ENCODE results near the gene RIMS1. TPM values are rescaled to one million over a fixed set of nuclear protein-coding genes. Genes with fewer than 3 reads are reported as not detected.

RIMS1 gene
- total and polyA plus RNA-seq, 2 donors (not counting 3 experiments of a cell fraction or from before 2014, with no cell fraction given), result 0.15 TPM; not detected in 1

DNA sequence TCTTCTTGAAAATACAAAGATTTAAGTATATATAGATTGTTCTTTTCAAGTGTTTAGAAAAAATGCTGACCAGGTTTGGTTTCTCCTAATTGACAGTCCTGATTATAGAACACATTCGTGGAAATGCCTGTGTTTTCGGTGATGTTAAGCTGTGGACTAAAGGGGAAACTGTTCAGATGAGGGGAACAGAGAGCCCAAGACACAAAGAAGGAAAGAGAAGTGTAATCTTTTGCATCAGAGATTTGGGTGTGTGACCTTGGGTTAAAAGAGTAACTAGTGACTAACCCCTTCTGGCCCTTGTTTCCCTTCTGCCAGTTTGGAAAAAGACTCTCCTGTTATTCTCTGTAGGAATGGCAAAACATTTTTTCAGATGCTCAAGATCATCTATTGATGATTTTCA lies 331.3 kb downstream of the RIMS1 start:
- no peaks in the 10 kb centered on the region for H3K9me3 ChIP-seq (replicated peaks; ENCODE audit: control insufficient read depth, insufficient read depth, low read length)
- dilution Hi-C loops (cut with MboI; ENCODE audit: extremely low pct_ligation_motif_present, low sequenced_read_pairs), result no loop called here
- H2AFZ ChIP-seq (ENCODE audit: low read depth, low read length), result no peak overlapping the region
- peaks cover 0 to 2% of the 10 kb centered on the region in 2 experiments for H3K27me3 ChIP-seq (ENCODE audit: control insufficient read depth in 2 of 2, insufficient read depth in 2 of 2, low read length in 2 of 2)
- H3K4me3 ChIP-seq (replicated peaks in 1 of 3; ENCODE audit: insufficient read depth in 1 of 3, low read depth in 1 of 3, low read length in 3 of 3), result no peak overlapping the region
- POLR2A ChIA-PET, result no interaction called here
- intact Hi-C loops (cut with micrococcal nuclease), result loop anchor here (5.0 kb wide), 1 partner anchor 325 kb away; no protein-coding TSS in a partner anchor
- H3K9me1 ChIP-seq (replicated peaks; ENCODE audit: control insufficient read depth, extremely low read depth, insufficient read depth, low read length), result no peaks in the 10 kb centered on the region
- no peak overlapping the region for H3K27ac ChIP-seq (ENCODE audit: insufficient read depth, low read depth, low read length)
- FAIRE-seq (no peak), DNase-seq (ENCODE audit: low read depth, low spot score) (no peak)
- no peaks in the 10 kb centered on the region for H3K79me2 ChIP-seq (ENCODE audit: control insufficient read depth, insufficient read depth, low read length)
- TF ChIP-seq JUN (IDR thresholded peaks at IDR 0.05; ENCODE audit: borderline replicate concordance, insufficient read depth, insufficient read length, low read depth) (no peak), MAX (IDR thresholded peaks at IDR 0.05; ENCODE audit: insufficient read depth, insufficient read length) (no peak), MYC (IDR thresholded peaks at IDR 0.05; ENCODE audit: low read depth, low read length) (no peak), EZH2 (IDR thresholded peaks at IDR 0.05; ENCODE audit: borderline replicate concordance, low read depth, low read length, severe bottlenecking) (no peak)
- H3K36me3 ChIP-seq (ENCODE audit: control insufficient read depth in 2 of 2, extremely low read depth in 1 of 2, insufficient read depth in 2 of 2, low read length in 2 of 2), result no peaks in the 10 kb centered on the region
- no peak overlapping the region for H3K9ac ChIP-seq (replicated peaks; ENCODE audit: extremely low read depth, insufficient read depth, low read length)
- H4K20me1 ChIP-seq (replicated peaks; ENCODE audit: control insufficient read depth, extremely low read depth, insufficient read depth, low read length), result no peaks in the 10 kb centered on the region
- no TSS peak for BruUV-seq (replicated peaks)
- CTCF ChIA-PET, result interaction anchor here (0.7 to 1.4 kb wide), 4 partner anchors 8 to 96 kb away, joined by 3 to 4 read pairs (median 3); no protein-coding TSS in a partner anchor
- H3K4me2 ChIP-seq (ENCODE audit: insufficient read depth, low read length), result no peak overlapping the region
- H3K4me1 ChIP-seq (ENCODE audit: control insufficient read depth, extremely low read depth, insufficient read depth, low read length), result no peaks in the 10 kb centered on the region

- H3K36me3 ChIP-seq (ENCODE audit: control insufficient read depth in 2 of 2, extremely low read depth in 1 of 2, insufficient read depth in 2 of 2, low read length in 2 of 2), result no peaks in the 10 kb centered on the region
- DNase-seq (ENCODE audit: low read depth, low spot score) (peak; percentile 32), FAIRE-seq (peak; percentile 28)
- H2AFZ ChIP-seq (ENCODE audit: low read depth, low read length), result no peak overlapping the region
- TF ChIP-seq EZH2 (IDR thresholded peaks at IDR 0.05; ENCODE audit: borderline replicate concordance, low read depth, low read length, severe bottlenecking) (no peak), CTCF (IDR thresholded peaks at IDR 0.05; ENCODE audit: extremely low read depth in 1 of 2, insufficient read depth in 1 of 2, low read depth in 1 of 2, low read length in 2 of 2) (peak; percentile 19 to 62)
- no peak overlapping the region for H3K27ac ChIP-seq (ENCODE audit: insufficient read depth, low read depth, low read length)
- ChIA-PET CTCF (interaction anchor here (0.7 to 1.4 kb wide), 4 partner anchors 8 to 96 kb away, joined by 3 to 4 read pairs (median 3); no protein-coding TSS in a partner anchor), POLR2A (interaction anchor here (0.5 kb wide), 1 partner anchor 304 kb away, joined by 3 read pairs; no protein-coding TSS in a partner anchor)
- H3K4me1 ChIP-seq (ENCODE audit: control insufficient read depth, extremely low read depth, insufficient read depth, low read length), result no peaks in the 10 kb centered on the region
- H3K4me3 ChIP-seq (replicated peaks in 1 of 3; ENCODE audit: insufficient read depth in 1 of 3, low read depth in 1 of 3, low read length in 3 of 3), result no peak overlapping the region
- H3K9ac ChIP-seq (replicated peaks; ENCODE audit: extremely low read depth, insufficient read depth, low read length), result no peak overlapping the region
- dilution Hi-C loops (cut with MboI; ENCODE audit: extremely low pct_ligation_motif_present, low sequenced_read_pairs) (no loop called here), intact Hi-C loops (cut with micrococcal nuclease) (loop anchor here (5.0 kb wide), 1 partner anchor 326 kb away; no protein-coding TSS in a partner anchor)
- no peaks in the 10 kb centered on the region for H4K20me1 ChIP-seq (replicated peaks; ENCODE audit: control insufficient read depth, extremely low read depth, insufficient read depth, low read length)
- H3K9me3 ChIP-seq (replicated peaks; ENCODE audit: control insufficient read depth, insufficient read depth, low read length), result no peaks in the 10 kb centered on the region
- H3K9me1 ChIP-seq (replicated peaks; ENCODE audit: control insufficient read depth, extremely low read depth, insufficient read depth, low read length), result no peaks in the 10 kb centered on the region
- no peaks in the 10 kb centered on the region for H3K27me3 ChIP-seq (ENCODE audit: control insufficient read depth in 2 of 2, insufficient read depth in 2 of 2, low read length in 2 of 2)
- H3K79me2 ChIP-seq (ENCODE audit: control insufficient read depth, insufficient read depth, low read length), result no peaks in the 10 kb centered on the region
- BruUV-seq (replicated peaks), result no TSS peak
- H3K4me2 ChIP-seq (ENCODE audit: insufficient read depth, low read length), result no peak overlapping the region
Observed at GRCh38 chr6:72218125-72218524, 331.8 kb downstream of the RIMS1 start.
